GM19397 (cell line): ENCODE results near the gene LRCOL1.

Experiments
- ATAC-seq: cut with Tn5 transposase; IDR thresholded peaks from one replicate; pipeline ENCODE4 v1.9.1; 2021; ENCODE audit warnings: mild to moderate bottlenecking, moderate library complexity; ENCODE audit not compliant: unreplicated experiment

LRCOL1 gene

DNA sequence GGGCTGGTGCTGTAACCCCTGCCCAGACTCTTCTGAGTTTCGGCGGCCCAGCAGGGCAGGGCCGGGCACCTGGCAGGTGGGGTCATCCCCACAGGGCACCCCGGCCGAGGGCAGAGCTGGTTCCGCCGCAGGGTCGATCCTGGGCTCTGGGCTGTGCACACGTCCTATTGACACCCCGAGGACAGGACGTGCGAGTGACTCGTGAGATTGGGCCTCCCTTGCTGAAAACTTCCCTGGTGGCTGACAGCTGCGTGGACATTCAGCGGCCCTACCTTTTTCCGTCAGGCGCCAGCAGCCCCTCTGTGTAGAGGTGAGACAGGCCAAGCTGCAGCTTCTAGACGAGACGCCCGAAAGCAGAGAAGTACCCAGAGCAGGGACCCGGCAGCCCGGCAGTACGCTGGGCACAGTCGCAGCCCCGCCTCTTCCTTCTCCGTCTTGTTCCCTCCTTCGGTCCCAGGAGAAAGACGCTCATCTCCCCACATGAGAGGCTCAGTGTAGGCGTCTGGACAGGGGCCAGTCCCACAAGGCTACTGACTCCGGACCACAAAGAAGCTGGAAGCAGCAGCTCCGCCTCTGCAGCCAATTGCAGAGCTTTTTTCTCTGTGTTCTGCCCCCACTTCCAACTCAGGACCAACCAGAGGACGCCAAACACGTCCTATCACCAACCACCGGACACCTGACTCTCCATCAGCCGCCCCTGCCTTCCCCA lies at the start of gene LRCOL1:
LRCOL1 (minus strand) TSS at position 532 of the 709 bp plus-strand sequence. CDS start 4,331 bp downstream, outside the sequence.
- no peak for ATAC-seq

DNA sequence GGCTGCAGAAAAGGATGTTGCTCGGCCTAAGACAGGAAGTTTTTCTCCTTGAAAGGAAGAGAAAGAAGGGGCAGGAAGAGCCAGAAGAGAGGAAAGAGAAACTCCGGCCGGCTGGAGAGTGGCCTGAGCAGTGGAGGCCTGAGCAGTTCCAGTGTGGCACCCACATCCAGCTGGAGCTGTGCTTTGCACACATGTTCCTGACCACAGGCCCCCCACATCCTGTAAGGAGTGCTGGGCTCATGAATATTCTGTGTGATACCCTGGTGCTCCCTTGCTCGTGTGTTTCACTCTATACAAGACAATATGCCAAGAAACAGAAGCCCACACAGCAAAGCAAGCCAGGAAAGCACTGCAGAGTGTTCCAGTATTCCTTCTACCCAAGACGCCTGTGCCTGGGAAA lies 49.7 kb upstream of the LRCOL1 start:
- no peak for ATAC-seq

DNA sequence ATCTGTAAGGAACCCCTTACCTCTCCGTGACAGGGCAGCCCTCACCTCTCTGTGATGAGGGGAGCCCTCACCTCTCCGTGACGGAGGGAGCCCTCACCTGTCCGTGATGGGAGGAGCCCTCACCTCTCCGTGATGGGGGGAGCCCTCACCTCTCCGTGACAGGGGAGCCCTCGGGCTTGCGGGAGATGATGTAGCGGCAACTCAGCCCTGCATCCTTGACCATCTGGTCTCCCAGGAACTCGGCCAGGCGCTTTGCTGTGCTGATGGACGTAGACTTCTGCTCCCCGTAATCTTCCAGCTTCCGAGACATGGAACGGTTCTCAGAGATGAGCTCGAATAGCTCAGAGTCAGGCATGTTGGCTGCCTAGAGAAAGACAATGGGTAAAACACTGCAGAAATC lies 48.8 kb upstream of the LRCOL1 start:
- ATAC-seq = no peak

DNA sequence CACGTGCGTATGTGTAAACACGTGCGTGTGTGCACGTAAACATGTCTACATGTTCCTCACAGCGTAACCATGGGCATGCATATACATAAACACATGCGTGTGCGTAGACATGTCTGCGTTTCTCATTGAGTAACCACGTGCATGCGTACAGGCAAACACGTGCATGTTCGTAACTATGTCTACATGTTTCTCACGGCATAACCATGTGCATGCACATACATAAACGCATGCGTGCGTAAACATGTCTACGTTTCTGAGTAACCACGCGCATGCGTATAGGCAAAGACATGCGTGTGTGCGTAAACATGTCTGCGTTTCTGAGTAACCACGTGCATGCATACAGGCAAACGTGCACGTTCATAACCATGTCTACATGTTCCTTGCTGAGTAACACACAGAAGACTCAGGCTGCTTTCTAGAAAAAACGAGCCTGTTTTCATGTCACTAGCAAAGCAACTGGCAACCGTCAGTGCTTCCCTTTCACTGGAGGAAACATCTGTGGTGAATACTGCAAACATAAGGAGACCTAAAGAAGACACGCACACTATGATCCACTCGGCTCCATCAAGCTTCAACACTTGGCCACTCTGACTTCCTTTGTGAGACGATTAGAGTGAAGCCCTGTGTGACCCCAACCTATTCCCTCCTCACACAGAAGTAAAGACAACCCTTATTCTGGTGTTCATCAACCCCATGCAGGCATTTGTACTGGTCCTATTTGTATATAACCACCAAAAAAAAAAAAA lies 47.9 kb upstream of the LRCOL1 start:
- no peak for ATAC-seq

DNA sequence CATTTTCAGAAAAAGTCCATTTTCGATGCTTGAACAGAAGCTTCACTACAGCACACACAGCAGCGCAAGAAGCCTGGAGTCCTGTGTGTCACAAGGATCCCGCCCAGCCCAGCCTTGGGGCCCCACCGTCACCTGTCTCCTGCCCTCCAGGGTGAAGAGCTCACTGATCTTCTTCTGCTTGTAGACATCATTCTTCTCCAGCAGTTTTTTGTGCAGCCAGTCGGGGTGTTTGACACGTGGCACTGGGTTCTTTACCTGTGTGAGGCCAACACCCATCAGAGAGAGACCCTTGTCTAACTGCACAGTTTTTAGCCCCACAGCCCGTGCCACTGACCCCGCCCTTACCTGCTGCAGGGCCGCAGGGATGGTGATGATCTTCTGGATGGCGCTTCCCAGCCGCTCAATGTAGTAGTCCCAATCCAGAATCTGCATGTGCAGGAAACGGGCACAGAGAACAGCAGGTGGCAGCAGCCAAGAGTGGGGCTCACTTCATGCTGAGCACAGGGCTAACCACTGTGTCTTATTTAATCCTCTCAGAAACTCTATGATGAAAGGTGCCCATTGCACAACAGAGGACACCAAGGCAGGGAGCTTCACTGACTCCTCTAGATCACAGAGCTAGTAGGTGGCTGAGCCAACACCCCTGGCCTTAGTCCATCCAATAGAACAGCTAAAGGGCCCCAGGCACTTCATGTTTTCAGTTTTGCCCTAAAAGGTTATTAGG lies 46.8 kb upstream of the LRCOL1 start:
- ATAC-seq = no peak

DNA sequence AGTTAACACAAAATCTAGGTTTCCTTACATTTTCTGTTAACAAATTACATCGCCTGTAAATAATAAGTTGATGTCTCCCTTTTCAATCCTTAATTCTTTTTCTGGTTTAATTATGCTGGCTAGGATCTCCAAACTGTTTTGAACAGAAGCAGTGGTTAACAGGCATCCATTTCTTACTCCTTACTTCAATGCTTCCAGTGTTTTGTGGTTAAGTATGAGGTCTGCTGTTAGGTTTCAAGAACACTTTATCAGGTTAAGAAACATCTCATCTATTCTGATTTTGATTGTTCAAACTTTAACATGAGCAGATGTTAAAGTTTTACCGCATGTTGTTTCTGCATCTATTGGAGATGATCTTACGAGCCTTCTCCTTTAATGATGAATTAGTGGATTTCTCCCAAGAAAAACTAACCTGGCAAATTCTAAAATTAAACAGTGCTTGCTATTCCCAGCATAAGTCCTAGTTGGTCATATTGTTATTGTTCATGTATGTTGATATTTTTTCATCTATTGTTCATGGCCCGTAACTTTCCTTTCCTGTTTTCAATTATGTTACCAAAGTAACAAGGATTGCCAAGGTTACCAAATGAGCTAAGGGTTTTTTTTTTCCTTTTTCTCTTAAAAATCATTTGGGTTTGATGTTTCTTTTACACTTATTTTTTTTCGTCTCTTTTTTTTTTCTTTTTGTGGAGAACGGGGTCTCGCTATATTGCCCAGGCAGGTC lies 43.3 kb upstream of the LRCOL1 start:
- no peak for ATAC-seq

DNA sequence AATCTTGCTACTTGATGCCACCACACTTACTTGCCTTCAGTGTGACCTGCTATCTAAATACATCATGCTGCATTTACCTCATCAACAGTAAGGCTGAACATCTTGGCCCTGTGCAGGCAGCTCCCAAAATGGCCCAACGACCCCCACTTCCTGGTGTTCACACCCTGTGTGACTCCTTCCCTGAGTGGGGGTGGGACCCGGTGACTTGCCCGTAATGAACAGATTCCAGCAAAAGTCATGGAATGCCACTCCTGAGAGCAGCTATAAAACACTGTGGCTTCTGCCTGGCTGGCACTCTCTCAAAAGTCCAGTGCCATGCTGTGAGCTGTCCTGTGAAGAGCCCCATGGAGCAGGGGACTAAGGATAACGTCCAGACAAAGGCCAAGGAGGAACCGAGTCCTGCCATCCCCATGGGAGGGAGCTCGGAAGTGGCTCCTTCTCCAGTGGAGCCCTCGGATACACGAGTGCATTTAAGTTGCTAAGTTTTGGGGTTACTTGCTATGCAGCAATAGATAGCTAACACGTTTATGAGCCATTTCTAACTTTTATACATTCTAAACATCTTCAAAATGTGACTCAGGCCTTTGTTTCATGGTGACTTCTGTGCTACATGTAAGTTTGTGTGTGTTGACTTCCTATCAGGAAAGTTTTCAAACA lies 41.2 kb upstream of the LRCOL1 start:
- no peak for ATAC-seq

DNA sequence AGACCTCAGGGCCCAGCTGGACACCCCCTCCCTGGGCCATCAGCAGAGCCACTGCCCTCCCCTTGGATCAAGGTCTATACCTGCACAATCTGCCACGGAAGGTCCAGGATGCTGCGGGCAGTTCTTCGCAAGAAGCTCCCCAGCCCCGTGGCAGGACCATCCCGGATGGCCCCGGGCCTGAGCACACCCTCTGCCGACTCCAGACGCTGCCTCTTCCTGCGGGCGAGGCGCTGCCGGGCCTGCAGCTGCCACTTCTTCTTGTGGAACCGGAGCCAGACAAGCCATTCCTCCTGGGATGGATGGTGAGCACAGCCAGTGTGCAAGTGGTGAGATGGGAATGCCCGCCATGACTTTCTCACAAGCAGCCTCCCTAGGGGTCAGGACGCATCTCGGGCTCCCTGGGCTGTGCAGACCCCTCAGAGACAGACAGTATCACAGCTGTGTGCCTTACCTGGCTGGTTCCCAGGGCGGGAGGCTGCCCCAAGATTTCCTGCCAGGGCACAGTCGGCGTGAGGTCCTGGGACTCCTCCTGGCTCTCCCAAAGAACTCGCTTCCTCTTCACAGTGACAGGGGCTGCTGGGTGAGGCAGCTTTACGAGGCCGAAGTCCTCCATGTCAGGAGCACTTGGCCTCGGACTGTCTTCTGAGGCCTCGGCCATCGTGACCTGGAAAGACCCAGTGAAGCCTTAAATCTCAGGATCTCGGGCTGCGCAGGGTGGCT lies 39.0 kb upstream of the LRCOL1 start:
- ATAC-seq = no peak

DNA sequence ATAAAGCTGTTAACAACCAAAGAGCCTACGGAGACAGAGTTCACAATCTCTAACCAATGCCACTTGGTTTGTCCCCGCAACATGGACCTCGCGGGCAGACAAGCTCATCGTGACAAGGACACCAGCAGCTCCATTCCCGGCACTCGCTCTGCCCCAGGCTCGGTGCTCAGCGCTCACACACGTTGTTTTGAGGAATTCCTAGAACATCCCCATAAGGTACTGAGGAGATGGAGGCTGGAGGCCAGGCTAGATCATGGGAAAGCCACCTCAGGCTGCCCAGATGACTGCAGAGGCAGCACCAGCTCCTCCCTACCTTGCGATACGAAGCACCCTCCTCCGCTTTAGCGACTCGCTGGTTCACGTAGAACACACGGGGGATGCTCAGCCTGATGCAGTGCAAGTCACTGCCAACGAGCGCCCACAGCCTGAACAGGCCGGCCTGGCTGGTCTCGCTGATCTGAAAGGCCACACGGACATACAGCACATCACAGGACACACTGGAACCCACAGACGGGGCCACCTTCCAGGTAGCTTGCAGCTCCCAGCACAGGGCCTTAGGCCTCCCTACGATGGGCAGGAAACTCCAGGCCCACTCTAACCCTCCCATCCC lies 38.3 kb upstream of the LRCOL1 start:
- no peak for ATAC-seq

DNA sequence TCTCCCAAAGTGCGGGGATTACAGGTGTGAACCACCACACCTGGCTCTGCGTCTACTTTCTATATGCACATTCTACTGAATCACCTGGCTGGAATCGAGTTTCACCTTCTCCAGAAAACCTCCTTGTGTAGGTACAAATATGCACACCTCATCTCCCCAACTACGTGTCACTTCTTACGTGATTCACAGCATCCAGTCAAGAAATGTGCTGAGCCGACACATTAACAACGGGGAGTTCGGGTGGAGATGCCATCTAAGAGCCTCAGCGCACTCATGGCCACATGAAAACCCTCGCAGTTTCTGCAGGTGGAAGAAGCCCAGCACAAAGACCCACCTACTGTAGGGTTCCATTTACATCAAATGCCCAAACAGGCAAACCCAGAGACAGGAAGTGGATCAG lies 37.5 kb upstream of the LRCOL1 start:
- no peak for ATAC-seq

DNA sequence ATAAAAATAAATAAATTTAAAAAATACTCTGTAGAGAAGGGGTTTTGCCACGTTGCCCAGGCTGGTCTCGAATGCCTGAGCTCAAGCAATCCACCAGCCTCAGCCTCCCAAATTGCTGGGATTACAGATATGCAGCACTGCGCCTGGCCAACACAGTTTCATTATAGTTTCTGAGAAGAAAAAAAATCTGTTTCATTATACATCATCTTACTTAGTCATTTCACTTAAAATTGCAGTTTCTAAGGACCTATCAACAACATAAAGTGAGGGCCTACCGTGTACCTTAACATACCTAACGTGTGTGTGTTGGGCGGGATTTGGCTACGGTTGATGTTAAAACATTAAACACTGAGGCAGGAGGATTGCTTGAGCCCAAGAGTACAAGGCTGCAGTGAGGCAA lies 36.5 kb upstream of the LRCOL1 start:
- no peak for ATAC-seq

DNA sequence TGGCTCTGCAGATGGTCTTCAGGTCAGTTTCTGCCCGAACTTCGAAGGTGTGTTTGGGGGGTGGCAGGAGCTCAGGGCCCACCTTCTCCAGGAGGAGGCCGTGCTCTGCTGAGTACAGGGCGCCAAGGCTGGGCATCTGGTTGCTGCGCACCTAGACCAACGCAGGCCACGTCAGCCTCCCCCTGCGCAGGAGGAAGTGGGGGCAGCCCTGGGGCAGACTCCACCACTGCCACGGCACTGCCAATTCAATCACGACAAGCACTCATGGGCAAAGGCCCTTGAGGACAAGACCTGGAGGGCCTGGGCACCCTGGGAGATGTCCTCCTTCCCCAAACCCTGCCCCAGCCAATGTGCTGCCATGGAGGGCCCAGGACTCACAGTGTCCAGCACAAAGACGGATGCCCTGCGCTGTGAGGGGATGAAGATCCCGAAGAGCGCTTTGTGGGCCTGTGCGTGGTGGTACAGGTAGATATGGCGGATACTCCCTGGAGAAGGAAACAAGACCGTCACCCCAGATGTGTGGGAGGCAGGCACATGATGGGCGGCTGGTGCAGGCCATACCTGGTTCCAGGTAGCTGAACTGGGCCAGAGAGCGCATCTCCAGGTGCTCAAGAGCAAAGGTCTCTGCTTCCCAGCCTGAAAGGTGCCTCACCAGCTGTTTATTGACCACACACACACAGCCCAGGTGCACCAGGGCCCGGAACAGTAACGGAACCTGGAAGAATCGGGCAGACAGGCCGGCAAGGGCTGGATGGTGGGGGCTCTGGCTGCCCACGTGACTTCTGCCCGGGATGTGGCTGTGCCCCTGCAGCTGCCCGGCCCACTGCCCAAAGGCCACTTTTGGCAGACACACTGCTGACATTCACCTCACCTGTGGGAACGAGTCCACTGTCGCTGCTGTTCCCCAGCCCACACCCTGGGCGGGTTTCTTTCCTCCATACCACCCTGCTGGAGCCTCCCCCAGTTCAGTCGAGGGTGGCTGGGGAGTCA lies 32.8 kb upstream of the LRCOL1 start:
- ATAC-seq = no peak

DNA sequence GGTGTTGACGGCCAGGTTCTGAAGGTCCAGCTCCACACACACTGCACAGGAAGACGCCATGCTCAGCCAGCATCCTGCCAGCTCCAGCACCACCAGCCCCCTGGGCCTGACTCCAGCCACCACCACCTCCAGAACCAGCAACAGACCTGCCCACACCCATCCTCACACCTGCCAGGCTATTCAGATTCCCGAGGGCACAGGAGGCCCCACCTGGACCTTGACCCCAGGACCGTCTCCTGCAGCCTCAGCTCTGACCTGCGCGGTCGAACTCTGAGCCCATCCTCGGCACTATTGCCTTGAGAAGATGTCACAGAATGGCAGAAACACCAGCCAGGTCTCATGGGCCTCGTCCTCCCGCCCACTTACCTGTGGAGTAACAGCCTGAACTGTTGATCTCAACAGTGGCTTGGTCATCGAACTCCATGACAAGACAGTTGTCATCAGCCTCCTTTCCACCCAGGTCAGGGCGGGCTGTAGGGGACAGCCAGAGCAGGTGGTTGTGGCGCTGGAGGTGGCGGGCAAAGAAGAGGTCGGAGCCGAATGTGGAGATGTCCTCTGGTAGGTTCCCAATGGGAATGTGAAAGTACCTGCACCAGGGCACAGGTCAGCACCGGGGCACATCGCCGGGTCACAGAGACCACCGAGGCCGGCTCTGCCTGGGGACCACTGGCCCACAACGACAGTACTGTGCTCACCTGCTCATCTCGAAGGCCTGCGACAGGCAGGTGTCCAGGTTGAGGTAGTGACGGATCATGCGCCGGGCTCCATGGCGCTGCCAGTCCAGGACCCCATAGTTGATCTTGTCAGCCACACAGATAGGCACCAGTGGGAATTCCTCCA lies 31.6 kb upstream of the LRCOL1 start:
- ATAC-seq = no peak

DNA sequence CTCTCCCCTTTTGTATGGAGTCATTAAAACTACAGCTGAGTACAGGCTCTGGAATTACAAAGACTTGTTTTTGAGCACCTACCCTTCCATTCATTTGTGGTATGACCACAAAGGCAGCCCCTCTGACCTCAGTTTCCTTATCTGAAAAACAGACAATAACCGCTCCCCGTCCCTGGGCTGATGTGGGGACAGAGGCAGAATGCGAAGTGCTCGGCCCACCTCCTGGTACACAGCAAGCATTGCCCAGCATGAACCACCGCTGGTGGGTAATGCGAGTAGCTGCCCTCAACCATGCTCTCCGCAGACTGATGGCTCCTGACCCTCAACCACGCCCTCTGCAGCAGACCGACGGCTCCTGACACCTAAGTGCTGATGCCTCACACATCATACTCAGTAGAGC lies 30.6 kb upstream of the LRCOL1 start:
- ATAC-seq = no peak

DNA sequence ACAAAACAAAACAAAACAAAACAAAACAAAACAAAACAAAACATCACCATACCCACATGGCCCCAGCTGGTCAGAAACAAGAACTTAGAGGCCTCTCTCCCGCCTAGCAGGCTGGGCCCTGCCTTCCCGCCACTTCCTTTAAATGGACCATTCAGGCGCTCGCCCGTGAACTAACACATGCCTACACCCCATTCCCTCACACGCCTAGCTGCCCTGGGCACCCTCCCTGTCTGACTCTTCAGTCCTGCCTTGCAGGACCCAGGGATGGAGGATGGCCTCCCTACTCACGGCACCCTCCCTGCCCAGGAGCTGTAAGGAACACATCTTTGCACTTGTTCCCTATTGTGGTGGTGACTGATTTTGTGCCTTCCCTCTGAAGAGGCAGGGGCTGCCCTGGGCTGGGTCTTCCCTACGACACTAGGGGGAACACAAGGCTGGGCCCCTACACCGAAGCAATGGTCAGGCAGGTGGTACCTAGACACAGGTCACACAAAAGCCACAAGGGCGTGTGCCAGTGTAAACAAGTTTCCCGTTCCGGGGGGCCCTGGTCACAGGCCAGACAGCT lies 29.7 kb upstream of the LRCOL1 start:
- ATAC-seq = no peak

DNA sequence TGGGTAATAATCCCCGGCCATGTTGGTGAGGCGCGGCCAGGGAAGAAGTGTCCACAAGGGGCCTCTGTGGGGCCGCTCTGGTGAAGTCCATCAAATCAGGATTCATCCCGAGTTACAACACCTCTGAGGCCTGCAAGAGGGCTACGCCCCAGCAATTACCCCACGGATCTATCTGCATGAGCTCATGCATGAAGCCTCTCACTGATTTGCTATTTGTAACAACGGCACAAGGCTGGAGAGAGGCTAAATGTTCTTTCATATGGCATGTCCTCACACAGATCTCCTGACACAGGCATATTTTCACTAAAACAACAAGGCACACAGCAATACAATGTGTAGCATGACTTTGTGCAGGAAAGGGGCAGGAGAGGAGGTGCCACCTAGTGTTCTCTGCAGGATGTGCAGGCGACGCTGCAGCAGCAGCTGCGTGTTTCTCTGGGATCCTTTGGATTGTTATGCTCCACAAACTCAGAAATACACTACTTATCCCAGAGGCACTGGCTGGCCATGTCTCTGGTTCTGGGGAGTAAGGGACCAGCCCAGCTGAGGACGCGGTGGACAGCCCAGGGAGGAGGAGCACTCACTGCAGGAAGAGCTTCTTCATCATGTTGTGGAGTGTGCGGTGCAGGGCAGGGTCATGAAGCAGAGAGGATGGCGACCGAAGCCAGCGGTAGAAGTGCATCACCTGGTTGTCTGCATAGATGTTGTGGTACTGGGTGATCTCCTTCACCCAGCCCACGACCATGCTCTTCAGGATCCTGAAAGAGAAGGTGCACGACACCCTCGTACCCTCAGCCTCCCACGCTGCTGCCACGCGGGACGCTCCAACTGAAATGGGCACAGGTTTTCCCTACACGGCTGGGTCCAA lies 28.4 kb upstream of the LRCOL1 start:
- no peak for ATAC-seq
